HG02938 (cell line): Measurements from ENCODE around the gene UBE2D3.

Experiments used
- ATAC-seq: cut with Tn5 transposase; IDR thresholded peaks from one replicate; pipeline ENCODE4 v1.9.1; 2021; ENCODE audit warnings: mild to moderate bottlenecking, moderate library complexity; ENCODE audit not compliant: unreplicated experiment

Gene UBE2D3

GRCh38 chr4:102792361-102792936 is 34.9 kb downstream of the UBE2D3 start:
- no peak for ATAC-seq

DNA sequence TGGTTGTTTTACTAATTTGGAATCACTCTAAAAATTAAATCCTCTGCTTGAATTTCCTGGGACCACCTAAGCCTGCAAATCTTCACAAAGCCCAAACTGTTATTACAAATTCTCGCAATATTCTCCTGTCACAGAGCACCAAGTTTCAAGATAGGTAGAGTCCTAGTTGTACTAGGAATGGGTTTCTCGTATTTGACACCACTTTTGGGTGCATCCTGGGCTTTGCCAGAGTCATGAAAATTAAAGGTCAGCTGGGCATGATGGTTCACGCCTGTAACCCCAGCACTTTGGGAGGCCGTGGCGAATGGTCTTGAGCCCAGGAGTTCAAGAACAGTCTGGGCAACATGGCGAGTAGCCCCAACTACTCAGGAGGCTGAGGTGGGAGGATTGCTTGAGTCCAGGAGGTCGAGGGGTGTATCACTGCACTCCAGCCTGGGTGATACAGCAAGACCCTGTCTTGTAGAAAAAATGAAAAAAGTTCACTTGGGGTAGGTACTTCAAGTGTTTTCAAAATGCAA is 36.0 kb downstream of the UBE2D3 start:
- no peak for ATAC-seq

DNA sequence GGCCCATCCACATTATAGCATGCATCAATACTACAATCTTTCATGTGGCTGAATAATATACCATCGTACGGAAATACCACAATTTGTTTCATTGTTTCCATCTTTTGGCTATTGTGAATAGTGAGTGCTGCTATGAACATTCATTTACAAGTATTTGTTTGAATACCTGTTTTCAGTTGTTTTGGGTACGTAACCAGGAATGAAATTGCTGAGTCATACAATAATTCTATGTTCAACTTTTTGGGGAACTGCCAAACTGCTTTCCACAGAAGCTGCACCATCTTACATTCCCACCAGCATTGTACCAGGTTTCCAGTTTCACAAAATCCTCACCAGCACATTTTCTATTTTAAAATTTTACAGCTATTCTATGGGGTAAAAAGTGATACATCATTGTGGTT is 38.0 kb downstream of the UBE2D3 start:
- ATAC-seq, result no peak

DNA sequence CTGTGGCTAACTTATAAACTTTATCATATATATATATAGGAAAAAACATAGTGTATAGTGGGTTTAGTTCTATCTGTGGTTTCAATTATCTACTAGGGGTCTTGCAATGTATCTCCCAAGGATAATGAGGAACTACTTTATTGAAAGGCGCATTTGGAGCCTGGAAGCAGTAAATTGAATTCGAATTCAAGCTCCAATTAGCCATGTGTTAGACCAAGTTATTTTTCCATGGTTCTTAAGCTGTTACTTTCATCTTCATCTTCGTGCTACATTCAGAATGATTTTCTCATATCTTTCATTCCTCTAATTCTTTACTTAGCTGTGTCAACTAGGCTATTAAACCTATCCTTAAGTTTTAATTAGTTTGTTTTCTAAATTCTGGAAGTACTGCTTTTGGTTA is 39.4 kb downstream of the UBE2D3 start:
- ATAC-seq, result no peak

GRCh38 chr4:102787096-102787881 is 40.1 kb downstream of the UBE2D3 start:
- ATAC-seq, result no peak

- ATAC-seq, result no peak
Observed at GRCh38 chr4:102786279-102786678, 41.1 kb downstream of the UBE2D3 start.

DNA sequence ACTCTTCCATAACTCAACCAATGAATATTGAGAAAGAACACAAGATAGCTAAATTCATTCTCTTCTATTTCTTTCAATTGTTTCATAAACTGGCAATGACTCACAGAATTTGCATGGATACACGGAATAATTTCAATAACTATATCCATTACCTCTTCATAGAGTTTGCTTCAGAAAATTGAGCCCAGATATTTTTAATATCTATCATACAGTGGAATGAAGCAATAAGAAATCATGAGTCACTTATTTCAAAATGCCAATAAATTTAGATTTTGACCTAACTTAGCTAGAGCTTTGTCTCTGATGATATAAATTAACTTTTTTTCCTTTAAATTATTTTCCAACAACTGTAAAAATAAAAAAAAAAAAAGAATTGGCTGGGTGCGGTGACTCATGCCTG is 44.3 kb downstream of the UBE2D3 start:
- no peak for ATAC-seq

DNA sequence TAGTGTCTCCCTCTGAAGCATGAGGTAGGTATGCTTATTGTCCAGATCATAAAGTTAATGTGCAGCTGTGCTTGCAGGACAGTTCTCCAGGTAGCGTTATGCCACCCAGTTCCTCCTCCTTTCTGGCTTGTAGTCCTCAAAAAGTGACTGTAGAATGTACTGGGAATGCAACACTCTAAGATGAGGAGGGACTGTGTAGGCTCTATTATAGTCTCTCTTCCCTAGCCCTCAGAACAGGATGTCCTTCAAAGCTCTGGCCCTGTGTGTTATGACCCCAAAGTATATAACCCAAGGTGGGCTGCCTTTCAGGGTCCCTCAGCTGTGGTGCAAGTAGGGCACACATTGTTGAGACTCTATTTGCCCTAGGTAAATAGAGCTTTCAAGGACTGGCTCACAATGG is 45.8 kb downstream of the UBE2D3 start:
- no peak for ATAC-seq

DNA sequence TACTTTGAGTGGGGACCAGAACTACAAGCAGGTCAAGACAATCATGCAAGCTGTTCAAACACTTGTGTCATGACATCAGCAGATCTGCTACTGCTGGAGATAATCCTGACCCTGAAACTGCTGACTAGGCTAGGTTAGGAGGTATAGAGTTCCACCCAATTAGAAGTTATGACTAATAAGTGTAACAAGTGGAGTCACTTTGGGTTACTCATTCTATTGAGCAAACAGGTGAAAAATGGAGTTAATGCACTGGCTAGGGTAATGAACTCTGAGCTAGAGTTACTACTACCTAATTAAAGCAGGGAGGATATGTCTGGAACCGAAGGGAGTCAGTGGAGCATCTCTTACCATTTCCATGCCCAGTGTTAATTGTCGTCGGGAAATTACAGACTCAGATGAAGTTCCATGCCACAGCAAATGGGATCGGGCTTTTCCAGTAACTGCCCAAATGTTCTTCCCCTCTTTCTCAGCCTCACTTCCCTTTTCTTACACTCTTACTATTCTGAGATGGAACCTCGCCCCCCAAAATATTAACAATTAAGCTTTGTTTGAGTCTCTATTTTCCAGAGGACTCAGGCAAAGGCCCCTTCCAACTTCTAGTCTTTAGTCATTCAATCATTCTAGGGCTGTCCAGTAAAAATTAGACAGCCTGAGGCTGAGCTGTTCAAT is 46.7 kb downstream of the UBE2D3 start:
- no peak for ATAC-seq

- ATAC-seq, result no peak
Observed at GRCh38 chr4:102779204-102779603, 48.1 kb downstream of the UBE2D3 start.

DNA sequence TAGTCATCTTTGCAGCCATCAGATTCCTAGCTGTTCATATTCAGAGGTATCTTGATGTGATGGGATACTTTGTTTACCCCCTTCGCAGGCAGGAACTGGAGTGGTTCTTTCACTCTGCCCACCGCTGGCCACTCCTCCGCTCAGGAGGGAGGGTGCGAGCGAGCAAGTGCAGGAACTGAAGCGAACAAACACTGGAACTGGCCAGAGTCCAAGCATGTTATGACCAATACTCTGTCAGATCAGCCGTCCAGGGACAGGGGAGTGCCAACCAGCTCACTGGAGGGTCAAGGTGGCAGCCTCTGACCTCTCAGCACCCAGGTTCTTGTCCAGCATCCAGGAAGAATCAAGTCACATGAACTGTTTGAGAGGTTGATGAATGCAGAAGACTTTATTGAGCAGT is 48.6 kb downstream of the UBE2D3 start:
- ATAC-seq, result no peak

DNA sequence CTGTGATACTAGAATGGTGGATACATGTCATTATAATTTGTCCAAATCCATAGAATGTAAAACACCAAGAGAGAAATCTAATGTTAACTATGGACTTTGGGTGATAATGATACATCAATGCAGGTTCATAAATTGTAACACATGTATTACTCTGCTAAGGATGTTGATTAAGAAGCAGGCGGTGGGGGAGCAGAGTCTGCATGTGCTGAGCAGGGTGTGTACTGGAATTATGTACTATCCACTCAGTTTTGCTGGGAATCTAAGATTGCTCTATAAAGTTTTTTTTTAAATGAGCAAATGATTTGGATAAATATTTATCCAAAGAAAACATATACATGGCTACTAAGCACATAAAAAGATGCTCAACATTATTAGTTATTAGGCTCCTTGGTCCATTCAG is 51.5 kb downstream of the UBE2D3 start:
- no peak for ATAC-seq

GRCh38 chr4:102774254-102774653 is 53.1 kb downstream of the UBE2D3 start:
- ATAC-seq, result no peak

GRCh38 chr4:102772738-102773340 is 54.5 kb downstream of the UBE2D3 start:
- no peak for ATAC-seq

GRCh38 chr4:102764901-102765300 is 62.5 kb downstream of the UBE2D3 start:
- ATAC-seq, result no peak

- ATAC-seq, result no peak
Observed at GRCh38 chr4:102761906-102762305, 65.4 kb downstream of the UBE2D3 start.

- peak; percentile 22 for ATAC-seq
Observed at GRCh38 chr4:102761296-102761701, 66.1 kb downstream of the UBE2D3 start.

GRCh38 chr4:102760645-102761295 is 66.6 kb downstream of the UBE2D3 start, which contains the start of gene MANBA:
MANBA (minus strand) TSS chr4:102760968; CDS start chr4:102760894, 74 bp downstream.
- peak; percentile 87 for ATAC-seq

GRCh38 chr4:102759831-102760644 is 67.3 kb downstream of the UBE2D3 start:
- ATAC-seq, result peak; percentile 61
